ENCODE results near the gene SLC22A17. TPM values are rescaled to one million over a fixed set of nuclear protein-coding genes. Genes with fewer than 3 reads are reported as not detected.

Gene SLC22A17
- total RNA-seq, 1 donor from 2014 or later = 0.20 TPM

GRCh38 chr14:23347406-23348296 lies 5.0 kb downstream of the SLC22A17 start:
- ChIA-PET POLR2A (no interaction called here), CTCF (no interaction called here)
- H3K4me1 Mint-ChIP-seq = peaks cover 5% of the 10 kb centered on the region
- no peaks in the 10 kb centered on the region for H3K9me3 Mint-ChIP-seq
- no peak for TF ChIP-seq CTCF (IDR thresholded peaks at IDR 0.05)
- H3K4me3 Mint-ChIP-seq = no peak overlapping the region
- no peaks in the 10 kb centered on the region for H3K36me3 Mint-ChIP-seq (ENCODE audit: low read depth)
- no peak for ATAC-seq (ENCODE audit: low read depth)
- no peak overlapping the region for H3K27ac Mint-ChIP-seq
- peaks cover 40% of the 10 kb centered on the region for H3K27me3 Mint-ChIP-seq
- no peak for DNase-seq
- intact Hi-C loops (cut with micrococcal nuclease) = no loop called here

DNA sequence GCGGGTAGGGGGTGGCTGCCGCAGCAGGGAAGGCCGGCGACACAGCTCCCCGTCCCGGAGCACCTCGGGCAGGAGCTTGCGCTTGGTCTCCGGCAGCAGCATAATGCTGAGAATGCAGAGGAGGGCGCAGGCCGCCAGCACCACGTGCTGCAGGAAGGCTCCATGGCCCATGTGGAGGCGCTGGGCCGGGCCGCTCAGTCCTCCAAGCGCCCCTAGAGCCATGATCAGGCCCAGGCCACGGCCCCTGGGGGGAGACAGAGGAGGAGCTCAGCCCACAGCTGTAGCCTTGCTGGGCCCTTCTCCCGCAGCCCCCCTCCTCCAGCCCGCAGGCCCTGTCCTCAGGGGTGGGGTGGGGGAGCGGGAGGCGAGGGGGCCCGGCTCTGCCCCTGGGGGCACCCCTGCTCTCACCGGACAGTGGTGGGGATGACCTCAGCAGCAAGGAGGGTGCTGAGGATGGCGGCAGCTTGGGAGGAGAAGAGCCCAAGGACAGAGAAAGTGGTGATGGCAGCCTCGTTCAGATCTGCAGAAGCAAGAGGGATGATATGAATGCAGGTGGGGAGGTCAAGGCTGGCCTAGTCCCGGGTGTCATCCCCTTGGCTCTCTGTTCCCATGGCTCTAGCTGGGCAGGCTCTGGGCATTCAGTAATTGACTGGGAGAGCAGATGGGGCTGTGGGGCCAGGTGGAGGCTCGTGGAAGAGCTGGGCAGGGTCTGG lies 5.8 kb downstream of the SLC22A17 start:
- CTCF ChIA-PET = no interaction called here
- H3K27me3 Mint-ChIP-seq = peaks cover 41% of the 10 kb centered on the region
- ATAC-seq (ENCODE audit: low read depth) = no peak
- H3K36me3 Mint-ChIP-seq (ENCODE audit: low read depth) = no peaks in the 10 kb centered on the region
- H3K4me3 Mint-ChIP-seq = no peak overlapping the region
- no peaks in the 10 kb centered on the region for H3K9me3 Mint-ChIP-seq
- intact Hi-C loops (cut with micrococcal nuclease) = no loop called here
- no peak for DNase-seq
- peaks cover 4% of the 10 kb centered on the region for H3K4me1 Mint-ChIP-seq
- TF ChIP-seq CTCF (IDR thresholded peaks at IDR 0.05) = no peak
- POLR2A ChIA-PET = no interaction called here
- H3K27ac Mint-ChIP-seq = no peak overlapping the region

DNA sequence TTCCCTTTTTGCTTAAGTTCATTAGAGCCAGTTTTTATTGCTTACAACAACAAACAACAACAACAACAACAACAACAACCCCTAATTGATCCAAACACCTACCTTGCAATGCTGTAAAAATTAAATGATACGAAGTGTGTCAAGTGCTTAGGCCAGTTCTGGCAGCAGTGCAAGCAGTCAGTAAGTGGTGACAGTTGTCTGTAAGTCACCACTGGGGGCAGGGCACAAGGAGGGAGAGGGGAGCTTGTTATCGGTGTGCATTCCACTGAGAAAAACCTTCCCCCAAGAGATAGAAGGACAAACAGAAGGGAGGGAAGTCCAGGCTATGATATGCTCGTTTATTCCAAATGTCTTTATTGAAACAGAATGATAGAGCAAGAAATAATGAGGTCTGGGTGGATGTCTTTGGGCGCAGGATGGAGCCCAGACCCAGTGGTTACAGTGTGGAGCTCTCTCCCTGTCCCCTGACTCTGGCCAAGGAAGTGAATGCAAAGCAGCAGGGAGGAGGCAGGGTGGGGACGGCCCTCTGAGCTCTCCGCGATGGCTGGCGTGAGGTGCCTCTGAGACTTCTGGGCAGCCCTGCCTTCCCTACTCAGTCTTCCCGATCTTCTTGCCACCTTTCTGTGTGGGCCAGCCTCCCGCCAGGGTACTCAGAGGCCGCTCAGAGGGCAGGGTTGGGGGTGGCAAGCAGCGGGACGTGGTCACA lies 6.5 kb downstream of the SLC22A17 start:
- ATAC-seq (ENCODE audit: low read depth) (no peak), DNase-seq (no peak)
- no peaks in the 10 kb centered on the region for H3K9me3 Mint-ChIP-seq
- no peak for TF ChIP-seq CTCF (IDR thresholded peaks at IDR 0.05)
- no peak overlapping the region for H3K4me3 Mint-ChIP-seq
- CTCF ChIA-PET = no interaction called here
- peaks cover 2% of the 10 kb centered on the region for H3K4me1 Mint-ChIP-seq
- no peaks in the 10 kb centered on the region for H3K36me3 Mint-ChIP-seq (ENCODE audit: low read depth)
- intact Hi-C loops (cut with micrococcal nuclease) = no loop called here
- no peak overlapping the region for H3K27ac Mint-ChIP-seq
- POLR2A ChIA-PET = no interaction called here
- H3K27me3 Mint-ChIP-seq = peaks cover 38% of the 10 kb centered on the region

GRCh38 chr14:23344481-23344880 lies 8.2 kb downstream of the SLC22A17 start:
- H3K36me3 Mint-ChIP-seq (ENCODE audit: low read depth) = peaks cover 2% of the 10 kb centered on the region
- ChIA-PET CTCF (no interaction called here), POLR2A (no interaction called here)
- peaks cover 26% of the 10 kb centered on the region for H3K27me3 Mint-ChIP-seq
- TF ChIP-seq CTCF (IDR thresholded peaks at IDR 0.05) = no peak
- DNase-seq = no peak
- H3K4me1 Mint-ChIP-seq = no peaks in the 10 kb centered on the region
- H3K27ac Mint-ChIP-seq = no peak overlapping the region
- no peak overlapping the region for H3K4me3 Mint-ChIP-seq
- intact Hi-C loops (cut with micrococcal nuclease) = no loop called here
- no peak for ATAC-seq (ENCODE audit: low read depth)
- peaks cover 6% of the 10 kb centered on the region for H3K9me3 Mint-ChIP-seq

All from activated B cell treated with CpG ODN at 0.5 μM for 24 hours (primary cell).